Measurements from ENCODE around the gene RNF5.

The RNF5 gene

DNA sequence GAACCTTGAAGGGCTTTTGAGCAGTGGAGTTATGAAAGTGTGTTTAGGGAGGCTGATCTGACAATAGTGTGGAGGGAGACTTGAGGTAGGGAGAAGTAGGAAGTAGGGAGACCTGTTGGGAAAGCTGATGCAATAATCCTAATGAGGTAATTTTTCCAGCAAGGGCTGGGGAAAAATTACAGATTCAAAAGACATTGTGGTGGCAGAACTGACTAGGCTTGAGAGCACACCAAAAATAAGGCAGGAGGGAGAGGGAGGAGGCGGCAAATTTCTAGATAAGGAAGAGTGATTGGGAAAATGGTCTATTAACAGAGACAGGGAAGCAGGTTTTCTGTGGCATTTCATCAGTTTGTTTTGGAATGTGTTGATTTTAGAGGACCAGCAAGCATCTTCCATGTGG, 31.9 kb upstream of the RNF5 start:
- no peak overlapping the region for H3K9ac ChIP-seq (ENCODE audit: low read length)

DNA sequence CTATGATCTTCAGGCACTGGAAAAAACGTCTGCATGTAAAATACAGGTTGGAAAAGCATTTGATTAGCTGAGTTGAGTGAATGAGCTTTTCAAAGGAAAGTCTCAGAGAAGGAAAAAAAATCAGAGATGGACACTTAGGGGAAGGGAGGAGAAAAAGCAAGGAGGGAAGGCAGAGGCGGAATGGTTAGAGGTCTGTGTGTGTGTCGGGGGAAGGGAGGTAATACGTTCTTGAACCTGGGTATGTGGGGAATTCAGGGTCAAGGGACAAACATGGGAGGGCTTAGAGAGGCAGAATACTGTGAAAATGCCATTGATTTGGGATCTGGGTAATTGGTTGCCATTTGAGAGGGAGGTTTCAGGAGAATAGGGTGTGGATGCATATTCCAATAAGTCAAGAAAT, 31.5 kb upstream of the RNF5 start:
- H3K9me3 ChIP-seq (ENCODE audit: low read length): no peaks in the 10 kb centered on the region
- H3K36me3 ChIP-seq (ENCODE audit: insufficient read depth, low read length): no peaks in the 10 kb centered on the region
- H3K4me2 ChIP-seq (ENCODE audit: low read length): no peak overlapping the region
- H3F3A ChIP-seq (ENCODE audit: insufficient read depth, low read length): no peaks in the 10 kb centered on the region
- no peak overlapping the region for H2AFZ ChIP-seq (ENCODE audit: low read length)
- no peaks in the 10 kb centered on the region for H3K4me1 ChIP-seq (ENCODE audit: insufficient read depth, low read length, severe bottlenecking)
- no peaks in the 10 kb centered on the region for H4K20me1 ChIP-seq (ENCODE audit: insufficient read depth, low read length)
- no peaks in the 10 kb centered on the region for H3K79me2 ChIP-seq (ENCODE audit: insufficient read depth, low read length)
- no peak for TF ChIP-seq EZH2 (IDR thresholded peaks at IDR 0.05; ENCODE audit: borderline replicate concordance, low read length)
- TF ChIP-seq, protein P1, sequence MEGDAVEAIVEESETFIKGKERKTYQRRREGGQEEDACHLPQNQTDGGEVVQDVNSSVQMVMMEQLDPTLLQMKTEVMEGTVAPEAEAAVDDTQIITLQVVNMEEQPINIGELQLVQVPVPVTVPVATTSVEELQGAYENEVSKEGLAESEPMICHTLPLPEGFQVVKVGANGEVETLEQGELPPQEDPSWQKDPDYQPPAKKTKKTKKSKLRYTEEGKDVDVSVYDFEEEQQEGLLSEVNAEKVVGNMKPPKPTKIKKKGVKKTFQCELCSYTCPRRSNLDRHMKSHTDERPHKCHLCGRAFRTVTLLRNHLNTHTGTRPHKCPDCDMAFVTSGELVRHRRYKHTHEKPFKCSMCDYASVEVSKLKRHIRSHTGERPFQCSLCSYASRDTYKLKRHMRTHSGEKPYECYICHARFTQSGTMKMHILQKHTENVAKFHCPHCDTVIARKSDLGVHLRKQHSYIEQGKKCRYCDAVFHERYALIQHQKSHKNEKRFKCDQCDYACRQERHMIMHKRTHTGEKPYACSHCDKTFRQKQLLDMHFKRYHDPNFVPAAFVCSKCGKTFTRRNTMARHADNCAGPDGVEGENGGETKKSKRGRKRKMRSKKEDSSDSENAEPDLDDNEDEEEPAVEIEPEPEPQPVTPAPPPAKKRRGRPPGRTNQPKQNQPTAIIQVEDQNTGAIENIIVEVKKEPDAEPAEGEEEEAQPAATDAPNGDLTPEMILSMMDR (IDR thresholded peaks at IDR 0.05; ENCODE audit: low read length): no peak
- no peaks in the 10 kb centered on the region; the same call in 1 of the 2 replicates for H3K27me3 ChIP-seq (ENCODE audit: insufficient read depth, low read length)
- H3K4me3 ChIP-seq (ENCODE audit: low read depth, low read length, poor library complexity, severe bottlenecking): no peak overlapping the region
- H3K27ac ChIP-seq (ENCODE audit: low read depth, low read length, poor library complexity, severe bottlenecking): no peak overlapping the region
- H3K9me2 ChIP-seq (ENCODE audit: low read depth, low read length): no peaks in the 10 kb centered on the region
- no peak overlapping the region for H3K9ac ChIP-seq (ENCODE audit: low read length)

More for the DNA sequence above, 31.9 kb upstream of the RNF5 start:
- no peak overlapping the region for H3K4me2 ChIP-seq (ENCODE audit: low read length)
- H3K27ac ChIP-seq (ENCODE audit: low read depth, low read length, poor library complexity, severe bottlenecking): no peak overlapping the region
- H3K9me3 ChIP-seq (ENCODE audit: low read length): no peaks in the 10 kb centered on the region
- H2AFZ ChIP-seq (ENCODE audit: low read length): no peak overlapping the region
- TF ChIP-seq, protein P1 (IDR thresholded peaks at IDR 0.05; ENCODE audit: low read length): no peak
- TF ChIP-seq EZH2 (IDR thresholded peaks at IDR 0.05; ENCODE audit: borderline replicate concordance, low read length): no peak
- H3K27me3 ChIP-seq (ENCODE audit: insufficient read depth, low read length): no peaks in the 10 kb centered on the region; the same call in 1 of the 2 replicates
- no peaks in the 10 kb centered on the region for H3K9me2 ChIP-seq (ENCODE audit: low read depth, low read length)
- H4K20me1 ChIP-seq (ENCODE audit: insufficient read depth, low read length): no peaks in the 10 kb centered on the region
- H3F3A ChIP-seq (ENCODE audit: insufficient read depth, low read length): no peaks in the 10 kb centered on the region
- H3K4me3 ChIP-seq (ENCODE audit: low read depth, low read length, poor library complexity, severe bottlenecking): no peak overlapping the region
- no peaks in the 10 kb centered on the region for H3K79me2 ChIP-seq (ENCODE audit: insufficient read depth, low read length)
- H3K4me1 ChIP-seq (ENCODE audit: insufficient read depth, low read length, severe bottlenecking): no peaks in the 10 kb centered on the region
- no peaks in the 10 kb centered on the region for H3K36me3 ChIP-seq (ENCODE audit: insufficient read depth, low read length)

DNA sequence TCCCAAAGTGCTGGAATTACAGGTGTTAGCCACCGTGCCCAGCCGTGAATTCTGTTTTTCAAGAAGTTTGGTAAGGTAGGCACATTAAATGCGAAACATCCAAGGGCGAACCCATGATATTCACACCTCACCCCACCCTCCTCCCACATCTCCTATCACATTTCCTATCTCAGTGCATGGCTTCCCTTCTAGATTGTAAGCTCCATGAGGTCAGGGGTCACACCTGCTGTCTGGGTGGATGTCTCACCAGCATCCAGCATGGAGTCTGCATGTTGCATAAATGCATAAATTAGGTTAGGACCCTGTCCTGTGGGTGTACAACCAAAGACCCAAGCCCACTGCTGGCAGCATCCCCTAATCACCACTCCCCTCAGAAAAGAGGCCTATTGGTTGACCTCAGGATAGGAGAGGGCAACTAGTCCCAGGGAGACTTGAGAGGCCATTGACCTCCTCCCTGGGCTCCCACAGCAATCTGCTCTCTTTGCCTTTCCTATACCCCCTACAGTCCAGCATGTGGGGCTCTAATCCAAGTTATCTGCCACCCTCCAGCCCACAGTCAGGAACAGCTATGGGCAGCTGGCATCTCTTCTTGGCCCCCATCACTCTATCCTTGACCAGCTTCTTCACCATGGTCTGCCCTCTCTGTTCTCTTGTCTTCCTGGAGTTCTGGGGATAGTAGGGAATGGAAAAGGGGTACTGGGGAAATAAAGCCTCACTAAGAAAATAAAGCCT, 30.6 kb upstream of the RNF5 start:
- TF ChIP-seq, protein P1 (IDR thresholded peaks at IDR 0.05; ENCODE audit: low read length): no peak
- TF ChIP-seq EZH2 (IDR thresholded peaks at IDR 0.05; ENCODE audit: borderline replicate concordance, low read length): no peak
- Histone ChIP-seq H3K79me2 (ENCODE audit: insufficient read depth, low read length) (no peaks in the 10 kb centered on the region), H3K9me3 (ENCODE audit: low read length) (no peaks in the 10 kb centered on the region), H3K9me2 (ENCODE audit: low read depth, low read length) (no peaks in the 10 kb centered on the region), H3K4me1 (ENCODE audit: insufficient read depth, low read length, severe bottlenecking) (no peaks in the 10 kb centered on the region), H3K9ac (ENCODE audit: low read length) (no peak overlapping the region), H3K27me3 (ENCODE audit: insufficient read depth, low read length) (no peaks in the 10 kb centered on the region; the same call in 1 of the 2 replicates), H4K20me1 (ENCODE audit: insufficient read depth, low read length) (no peaks in the 10 kb centered on the region), H3K4me2 (ENCODE audit: low read length) (no peak overlapping the region), H3K4me3 (ENCODE audit: low read depth, low read length, poor library complexity, severe bottlenecking) (no peak overlapping the region), H3K36me3 (ENCODE audit: insufficient read depth, low read length) (no peaks in the 10 kb centered on the region), H2AFZ (ENCODE audit: low read length) (no peak overlapping the region), H3K27ac (ENCODE audit: low read depth, low read length, poor library complexity, severe bottlenecking) (no peak overlapping the region), H3F3A (ENCODE audit: insufficient read depth, low read length) (no peaks in the 10 kb centered on the region)
